Measurements from ENCODE around the gene NIN.

GRCh38 chr14:50733494-50733893 is 97.5 kb downstream of the NIN start:
- TF ChIP-seq CTCF (IDR thresholded peaks at IDR 0.05) (no peak), POLR2A (IDR thresholded peaks at IDR 0.05) (no peak)
